IMR-90 (cell line): ENCODE measurements around the gene RIMBP2. TPM values are rescaled to one million over a fixed set of nuclear protein-coding genes. Genes with fewer than 3 reads are reported as not detected.

Experiments
- ATAC-seq: fragments of 200-7000 bp; cut with Tn5 transposase; 2 replicates; pipeline ENCODE4 v1.9.1; 2020; ENCODE audit warnings: low read depth, mild to moderate bottlenecking, moderate library complexity
- BruUV-seq: library from RNA; stranded (reverse); fragments of 400-500 nt; replicated peaks from 2 replicates; lab custom pipeline; 2021; lab: Mats Ljungman, UMichigan
- CTCF ChIA-PET: fragments of 300-600 bp; formaldehyde crosslinking; extraction: SDS; loops from one replicate; lab custom pipeline; 2021; ENCODE audit warnings: antibody characterized with exemption; lab: Yijun Ruan, JAX
- POLR2A ChIA-PET: fragments of 300-600 bp; sonication (Branson Sonifier 250); formaldehyde crosslinking; loops from one replicate; lab custom pipeline; 2022; ENCODE audit warnings: antibody characterized with exemption; ENCODE audit not compliant: unreplicated experiment; lab: Charles Lee
- DNase-seq: peaks from one replicate; pipeline ENCODE4 v3.0.0; 2013
- H2AFZ ChIP-seq: replicated peaks from 2 replicates; pipeline ENCODE3; 2013; ENCODE audit warnings: low read length, mild to moderate bottlenecking; ENCODE audit not compliant: poor library complexity
- H2AK5ac ChIP-seq: 2 replicates; pipeline ENCODE4 v1.6.1; 2013; ENCODE audit warnings: low read depth, low read length, inconsistent platforms
- H2AK9ac ChIP-seq: replicated peaks from 2 replicates; pipeline ENCODE3; 2013; ENCODE audit warnings: mild to moderate bottlenecking, low read depth, low read length, moderate library complexity; ENCODE audit not compliant: poor library complexity
- H2BK120ac ChIP-seq: 2 replicates; pipeline ENCODE4 v1.6.1; 2013; ENCODE audit warnings: low read depth, low read length, inconsistent platforms
- H2BK15ac ChIP-seq: 3 replicates; pipeline ENCODE4 v1.6.1; 2013; ENCODE audit warnings: low read depth, low read length, inconsistent platforms
- H2BK20ac ChIP-seq: 2 replicates; pipeline ENCODE4 v1.6.1; 2013; ENCODE audit warnings: low read depth, mild to moderate bottlenecking, inconsistent platforms, low read length, moderate library complexity
- H2BK5ac ChIP-seq: 2 replicates; pipeline ENCODE4 v1.6.1; 2013; ENCODE audit warnings: mild to moderate bottlenecking, low read depth, low read length, inconsistent platforms; ENCODE audit not compliant: poor library complexity, severe bottlenecking
- H3K14ac ChIP-seq: replicated peaks from 2 replicates; pipeline ENCODE4 v1.6.1; 2013; ENCODE audit warnings: low read depth, low read length, inconsistent platforms
- H3K18ac ChIP-seq: 2 replicates; pipeline ENCODE4 v1.6.1; 2013; ENCODE audit warnings: low read depth, low read length, control low read depth
- H3K23ac ChIP-seq: 2 replicates; pipeline ENCODE4 v1.6.1; 2013; ENCODE audit warnings: low read depth, low read length, inconsistent platforms
- H3K27ac ChIP-seq: 2 replicates; pipeline ENCODE4 v1.5.1; 2013; ENCODE audit warnings: mild to moderate bottlenecking, control low read depth, low read length; ENCODE audit not compliant: insufficient read depth
- H3K27me3 ChIP-seq: 2 replicates; pipeline ENCODE4 v1.6.1; 2013; ENCODE audit warnings: low read length; ENCODE audit not compliant: control insufficient read depth, insufficient read depth
- H3K36me3 ChIP-seq: 2 replicates; pipeline ENCODE4 v1.6.1; 2013; ENCODE audit warnings: low read length, mixed read lengths; ENCODE audit not compliant: control insufficient read depth, insufficient read depth
- H3K4ac ChIP-seq: 2 replicates; pipeline ENCODE4 v1.6.1; 2013; ENCODE audit warnings: low read depth, low read length, inconsistent platforms
- H3K4me1 ChIP-seq: 2 replicates; pipeline ENCODE4 v1.6.1; 2013; ENCODE audit warnings: low read length, mixed read lengths; ENCODE audit not compliant: control insufficient read depth, insufficient read depth
- H3K4me2 ChIP-seq: 2 replicates; pipeline ENCODE4 v1.6.1; 2013; ENCODE audit warnings: low read depth, mild to moderate bottlenecking, control low read depth, low read length, moderate library complexity
- H3K4me3 ChIP-seq: 2 replicates; pipeline ENCODE4 v1.5.1; 2013; ENCODE audit warnings: low read depth, mild to moderate bottlenecking, control low read depth, low read length, moderate library complexity; ENCODE audit not compliant: insufficient read depth
- H3K56ac ChIP-seq: 2 replicates; pipeline ENCODE4 v1.6.1; 2013; ENCODE audit warnings: low read length, inconsistent platforms; ENCODE audit not compliant: insufficient read depth; ENCODE audit errors: extremely low read depth
- H3K79me1 ChIP-seq, 2 experiments: 2 replicates each; pipeline ENCODE4 v1.6.1; 2013; ENCODE audit warnings: low read length in 2 of 2, inconsistent platforms in 1 of 2, low read depth in 1 of 2
- H3K9ac ChIP-seq: 2 replicates; pipeline ENCODE4 v1.6.1; 2013; ENCODE audit warnings: low read depth, low read length, control low read depth
- H3K9me1 ChIP-seq: 2 replicates; pipeline ENCODE4 v1.6.1; 2013; ENCODE audit warnings: low read length, inconsistent platforms; ENCODE audit not compliant: insufficient read depth
- H3K9me3 ChIP-seq: 2 replicates; pipeline ENCODE4 v1.6.1; 2013; ENCODE audit warnings: low read length; ENCODE audit not compliant: control insufficient read depth, insufficient read depth
- H4K20me1 ChIP-seq: 2 replicates; pipeline ENCODE4 v1.6.1; 2013; ENCODE audit warnings: low read length, inconsistent platforms; ENCODE audit not compliant: insufficient read depth
- H4K5ac ChIP-seq: 2 replicates; pipeline ENCODE4 v1.6.1; 2013; ENCODE audit warnings: mild to moderate bottlenecking, low read depth, low read length, control low read depth
- H4K8ac ChIP-seq, 2 experiments: 2 replicates each; pipeline ENCODE4 v1.6.1; 2013; ENCODE audit warnings: low read depth in 2 of 2, low read length in 2 of 2, control low read depth in 1 of 2, inconsistent platforms in 1 of 2
- H4K91ac ChIP-seq: 2 replicates; pipeline ENCODE4 v1.6.1; 2013; ENCODE audit warnings: low read depth, low read length, inconsistent platforms; ENCODE audit not compliant: insufficient read depth
- BHLHE40 ChIP-seq: fragments of 150-350 bp; IDR thresholded peaks from 2 replicates; pipeline ENCODE4 v1.6.1; 2016; ENCODE audit warnings: mild to moderate bottlenecking, low read depth, low read length
- CEBPB ChIP-seq: IDR thresholded peaks from 2 replicates; pipeline ENCODE4 v1.6.1; 2012; ENCODE audit warnings: low read depth, low read length, improper control_type of control experiment
- CHD1 ChIP-seq: IDR thresholded peaks from 2 replicates; pipeline ENCODE4 v1.6.1; 2012; ENCODE audit warnings: low read depth, low read length, improper control_type of control experiment
- FOS ChIP-seq: fragments of 150-350 bp; IDR thresholded peaks from 2 replicates; pipeline ENCODE4 v1.6.1; 2016; ENCODE audit warnings: low read depth, low read length
- MAZ ChIP-seq: IDR thresholded peaks from 2 replicates; pipeline ENCODE4 v1.6.1; 2012; ENCODE audit warnings: low read depth, mild to moderate bottlenecking, low read length, improper control_type of control experiment, moderate library complexity, borderline replicate concordance
- MXI1 ChIP-seq: IDR thresholded peaks from 2 replicates; pipeline ENCODE4 v1.6.1; 2012; ENCODE audit warnings: low read depth, mild to moderate bottlenecking, low read length, moderate library complexity, borderline replicate concordance
- POLR2A ChIP-seq: IDR thresholded peaks from 2 replicates; pipeline ENCODE4 v1.6.1; 2012; ENCODE audit warnings: mild to moderate bottlenecking, low read depth, low read length
- RAD21 ChIP-seq: IDR thresholded peaks from 2 replicates; pipeline ENCODE4 v1.6.1; 2012; ENCODE audit warnings: low read length, improper control_type of control experiment
- RCOR1 ChIP-seq: IDR thresholded peaks from 2 replicates; pipeline ENCODE4 v1.6.1; 2012; ENCODE audit warnings: mild to moderate bottlenecking, low read length, improper control_type of control experiment; ENCODE audit not compliant: insufficient replicate concordance
- RFX5 ChIP-seq: IDR thresholded peaks from 2 replicates; pipeline ENCODE4 v1.8.0; 2012; ENCODE audit warnings: low read depth, mild to moderate bottlenecking, low read length, moderate library complexity
- SMC3 ChIP-seq: fragments of 150-350 bp; IDR thresholded peaks from 2 replicates; pipeline ENCODE4 v1.6.1; 2016; ENCODE audit warnings: low read depth, mild to moderate bottlenecking, antibody characterized with exemption, low read length, moderate library complexity
- USF2 ChIP-seq: fragments of 150-350 bp; IDR thresholded peaks from 2 replicates; pipeline ENCODE4 v1.6.1; 2017; ENCODE audit warnings: mild to moderate bottlenecking, antibody characterized with exemption, low read length, low read depth
- WGBS, 2 experiments: methylation state at CpG; one replicate each; pipeline versions ENCODE4 v1.1.5 to v1.1.7; 2013; ENCODE audit warnings: missing lambda C conversion rate in 2 of 2; ENCODE audit not compliant: insufficient read length in 1 of 2; ENCODE audit errors: extremely low coverage in 2 of 2; 5-methylcytosine and 5-hydroxymethylcytosine counted together
- dilution Hi-C: fragments of 300-500 bp; cut with HindIII; formaldehyde crosslinking; loops from one replicate; pipeline ENCODE4 v1.14.3; 2018; ENCODE audit warnings: low sequenced_read_pairs; ENCODE audit not compliant: unreplicated experiment
- in situ Hi-C: fragments of 300-500 bp; cut with MboI; formaldehyde crosslinking; loops from 3 replicates; pipeline ENCODE4 v1.14.3; 2019; ENCODE audit warnings: low sequenced_read_pairs, inconsistent platforms, mixed read lengths
- intact Hi-C: fragments of 100-400 bp; cut with micrococcal nuclease; formaldehyde crosslinking; loops from 2 replicates; pipeline ENCODE4 v1.10.0; 2022
- polyA plus RNA-seq, 3 experiments: library from polyadenylated mRNA; depleted of rRNA; stranded (reverse); fragments of >200 nt; gene quantifications; 2 replicates each; pipeline ENCODE4 v1.2.3, GENCODE V29; 2012; ENCODE audit warnings: low replicate concordance in 1 of 3
- total RNA-seq: library from RNA; depleted of rRNA; stranded (reverse); fragments of >200 nt; gene quantifications from 2 replicates; pipeline ENCODE4 v1.2.3, GENCODE V29; 2012
- TF ChIP-seq, protein P1 (sequence below): fragments of 150-350 bp; IDR thresholded peaks from 2 replicates; pipeline ENCODE4 v1.6.1; 2016; ENCODE audit warnings: low read depth, mild to moderate bottlenecking, low read length, moderate library complexity, borderline replicate concordance

RIMBP2 gene
- total and polyA plus RNA-seq, 2 of the 4 experiments (the other 2 are of a cell fraction): not detected

- no peaks in the 10 kb centered on the region for H3K4me1 ChIP-seq
- H3K9me1 ChIP-seq: no peaks in the 10 kb centered on the region
- no peak overlapping the region for H2AK9ac ChIP-seq
- H4K20me1 ChIP-seq: no peaks in the 10 kb centered on the region
- H2BK20ac ChIP-seq: no peak overlapping the region
- H3K27ac ChIP-seq: no peak overlapping the region
- DNase-seq: no peak
- ATAC-seq: no peak
- in situ Hi-C loops (no loop called here), dilution Hi-C loops (no loop called here), intact Hi-C loops (no loop called here)
- no peak overlapping the region for H3K14ac ChIP-seq
- H3K56ac ChIP-seq: no peak overlapping the region
- ChIA-PET POLR2A (no interaction called here), CTCF (no interaction called here)
- no peak overlapping the region for H2BK5ac ChIP-seq
- H3K9me3 ChIP-seq: peaks cover 55% of the 10 kb centered on the region
- H3K4me2 ChIP-seq: no peak overlapping the region
- H4K91ac ChIP-seq: no peak overlapping the region
- H3K36me3 ChIP-seq: no peaks in the 10 kb centered on the region
- BruUV-seq: no TSS peak
- H3K27me3 ChIP-seq: no peaks in the 10 kb centered on the region
- H2AK5ac ChIP-seq: no peak overlapping the region
- H2BK120ac ChIP-seq: no peak overlapping the region
- H4K5ac ChIP-seq: no peak overlapping the region
- no peak overlapping the region for H4K8ac ChIP-seq
- no peak for TF ChIP-seq RFX5
- TF ChIP-seq, protein P1, sequence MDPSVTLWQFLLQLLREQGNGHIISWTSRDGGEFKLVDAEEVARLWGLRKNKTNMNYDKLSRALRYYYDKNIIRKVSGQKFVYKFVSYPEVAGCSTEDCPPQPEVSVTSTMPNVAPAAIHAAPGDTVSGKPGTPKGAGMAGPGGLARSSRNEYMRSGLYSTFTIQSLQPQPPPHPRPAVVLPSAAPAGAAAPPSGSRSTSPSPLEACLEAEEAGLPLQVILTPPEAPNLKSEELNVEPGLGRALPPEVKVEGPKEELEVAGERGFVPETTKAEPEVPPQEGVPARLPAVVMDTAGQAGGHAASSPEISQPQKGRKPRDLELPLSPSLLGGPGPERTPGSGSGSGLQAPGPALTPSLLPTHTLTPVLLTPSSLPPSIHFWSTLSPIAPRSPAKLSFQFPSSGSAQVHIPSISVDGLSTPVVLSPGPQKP: no peak
- no peak for TF ChIP-seq SMC3
- TF ChIP-seq POLR2A: no peak
- no peak for TF ChIP-seq BHLHE40
- no peak for TF ChIP-seq MAZ
- TF ChIP-seq CEBPB: no peak
- no peak for TF ChIP-seq RCOR1
- TF ChIP-seq CHD1: no peak
- TF ChIP-seq RAD21: no peak
- TF ChIP-seq FOS: no peak
- no peak for TF ChIP-seq MXI1
- TF ChIP-seq USF2: no peak
- no peak overlapping the region for H3K18ac ChIP-seq
- H3K4ac ChIP-seq: no peak overlapping the region
- H3K23ac ChIP-seq: no peak overlapping the region
- no peak overlapping the region for H2AFZ ChIP-seq
- H3K9ac ChIP-seq: no peak overlapping the region
- no peak overlapping the region for H3K4me3 ChIP-seq
- 77% methylated on average over 16 of the region's 36 CpGs; no CpG with 5 or more reads in 1 of the 2 experiments for WGBS, 2 experiments
- no peaks in the 10 kb centered on the region for H3K79me1 ChIP-seq
- H2BK15ac ChIP-seq: no peak overlapping the region
These were observed 291.0 kb downstream of the RIMBP2 start for GRCh38 chr12:130424858-130425697.
